Fibroblast of mammary gland (primary cell): ENCODE data around the gene MYL9.

Experiments used
- DNase-seq: peaks from one replicate; pipeline ENCODE4 v3.0.0-alpha.2; 2010; ENCODE audit warnings: low read depth
- H3K4me3 ChIP-seq: 2 replicates; pipeline ENCODE4 v1.5.1; 2011; ENCODE audit warnings: low read depth, mild to moderate bottlenecking, low read length, moderate library complexity; ENCODE audit not compliant: control insufficient read depth
- CTCF ChIP-seq: conservative IDR thresholded peaks from 2 replicates; pipeline ENCODE4 v1.5.1; 2011; ENCODE audit warnings: low read depth, low read length, inconsistent platforms; ENCODE audit not compliant: control insufficient read depth, insufficient read depth

The MYL9 gene

DNA sequence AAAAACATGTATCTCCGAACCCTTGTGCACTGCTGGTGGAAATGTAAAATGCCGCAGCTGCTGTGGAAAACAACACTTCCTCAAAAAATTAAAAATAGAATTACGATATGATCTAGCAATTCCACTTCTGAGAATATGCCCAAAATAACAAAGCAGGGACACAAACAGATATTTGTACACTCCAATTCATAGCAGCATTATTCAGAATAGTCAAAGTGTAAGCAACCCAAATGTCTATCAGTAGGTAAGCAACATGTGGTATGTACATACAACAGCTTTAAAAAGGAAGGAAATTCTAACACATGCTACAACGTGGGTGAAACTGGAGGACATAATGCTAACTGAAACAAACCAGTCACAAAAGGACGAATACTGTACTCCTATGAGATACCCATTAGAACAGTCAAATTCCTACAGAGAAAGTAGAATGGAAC lies 58.6 kb downstream of the MYL9 start:
- H3K4me3 ChIP-seq, result no peak overlapping the region
- no peak for TF ChIP-seq CTCF
- no peak for DNase-seq
